SK-N-SH treated with all-trans-retinoic acid at 6 μM for 48 hours (cell line): ENCODE results near the gene FYN.

ENCODE experiments used
- POU6F1 ChIP-seq: fragments of 250-450 bp; sonication (Bioruptor Pico); IDR thresholded peaks from 2 replicates; pipeline ENCODE4 v1.8.0; 2021; ENCODE audit warnings: low read depth, mild to moderate bottlenecking, moderate library complexity, borderline replicate concordance
- TSHZ2 ChIP-seq: fragments of 250-450 bp; sonication (Bioruptor Pico); IDR thresholded peaks from 2 replicates; pipeline ENCODE4 v1.5.0; 2020; ENCODE audit warnings: mild to moderate bottlenecking, moderate library complexity
- ZC3H10 ChIP-seq: fragments of 250-450 bp; sonication (Bioruptor Pico); IDR thresholded peaks from 2 replicates; pipeline ENCODE4 v1.5.1; 2021; ENCODE audit warnings: mild to moderate bottlenecking, moderate library complexity
- ZFP30 ChIP-seq: fragments of 450-650 bp; formaldehyde crosslinking; IDR thresholded peaks from 2 replicates; pipeline ENCODE4 v1.5.0; 2022; ENCODE audit warnings: mild to moderate bottlenecking, moderate library complexity

- TF ChIP-seq POU6F1 (CRISPR knock-in tag) (no peak), ZFP30 (CRISPR knock-in tag) (no peak), TSHZ2 (CRISPR knock-in tag) (no peak), ZC3H10 (CRISPR knock-in tag) (no peak)
Observed at GRCh38 chr6:111702268-111702667, 171.0 kb downstream of the FYN start.
